Measurements from ENCODE around the gene ITGB2.

ITGB2 gene

DNA sequence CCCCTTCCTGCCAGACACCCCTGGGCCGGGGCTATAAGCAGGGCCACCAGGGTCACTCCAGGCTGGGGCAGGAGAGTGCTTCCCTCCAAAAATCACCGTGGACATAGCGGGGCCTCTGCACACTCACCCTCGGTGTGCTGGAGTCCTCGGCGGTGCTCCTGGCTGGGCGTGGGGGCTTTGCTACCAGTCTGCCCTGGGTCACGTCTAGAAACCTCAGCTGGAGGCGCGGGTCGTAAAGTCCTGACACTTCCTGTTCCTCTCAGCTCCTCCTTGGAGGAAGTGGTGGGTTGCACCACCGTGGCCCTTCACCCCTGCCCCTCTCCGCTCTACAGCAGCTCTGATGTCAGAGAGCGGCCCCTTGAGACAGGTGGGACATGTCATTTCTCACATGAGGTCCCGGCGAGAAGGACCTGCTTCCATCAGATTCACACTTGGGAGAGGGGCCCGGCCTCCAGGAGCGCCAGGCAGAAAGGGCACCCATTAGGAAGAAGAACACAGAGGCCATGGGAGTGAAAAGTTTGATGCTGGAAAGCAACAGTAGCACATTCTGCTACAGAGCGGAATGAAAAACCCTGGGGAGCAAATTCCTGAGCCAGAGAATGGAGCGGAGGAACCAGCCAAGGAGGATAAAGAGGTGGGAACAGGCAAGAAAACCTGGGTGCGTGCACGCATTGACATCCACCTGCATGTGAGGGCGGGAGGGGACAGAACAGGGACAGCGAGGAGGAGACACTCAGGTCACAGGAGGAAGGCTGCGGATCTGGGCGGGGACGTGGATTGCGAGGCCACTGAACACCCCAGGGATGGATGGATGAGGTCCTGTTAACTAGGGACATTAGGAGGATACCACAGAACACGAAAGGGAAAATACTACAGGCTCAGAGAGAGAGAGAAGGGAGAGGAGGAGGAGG lies at the start of gene ITGB2:
Gene ITGB2 (minus strand): TSS at position 206 of the 911 bp plus-strand sequence. CDS start 10,117 bp downstream, outside the sequence.
- DNase-seq, result no peak

DNA sequence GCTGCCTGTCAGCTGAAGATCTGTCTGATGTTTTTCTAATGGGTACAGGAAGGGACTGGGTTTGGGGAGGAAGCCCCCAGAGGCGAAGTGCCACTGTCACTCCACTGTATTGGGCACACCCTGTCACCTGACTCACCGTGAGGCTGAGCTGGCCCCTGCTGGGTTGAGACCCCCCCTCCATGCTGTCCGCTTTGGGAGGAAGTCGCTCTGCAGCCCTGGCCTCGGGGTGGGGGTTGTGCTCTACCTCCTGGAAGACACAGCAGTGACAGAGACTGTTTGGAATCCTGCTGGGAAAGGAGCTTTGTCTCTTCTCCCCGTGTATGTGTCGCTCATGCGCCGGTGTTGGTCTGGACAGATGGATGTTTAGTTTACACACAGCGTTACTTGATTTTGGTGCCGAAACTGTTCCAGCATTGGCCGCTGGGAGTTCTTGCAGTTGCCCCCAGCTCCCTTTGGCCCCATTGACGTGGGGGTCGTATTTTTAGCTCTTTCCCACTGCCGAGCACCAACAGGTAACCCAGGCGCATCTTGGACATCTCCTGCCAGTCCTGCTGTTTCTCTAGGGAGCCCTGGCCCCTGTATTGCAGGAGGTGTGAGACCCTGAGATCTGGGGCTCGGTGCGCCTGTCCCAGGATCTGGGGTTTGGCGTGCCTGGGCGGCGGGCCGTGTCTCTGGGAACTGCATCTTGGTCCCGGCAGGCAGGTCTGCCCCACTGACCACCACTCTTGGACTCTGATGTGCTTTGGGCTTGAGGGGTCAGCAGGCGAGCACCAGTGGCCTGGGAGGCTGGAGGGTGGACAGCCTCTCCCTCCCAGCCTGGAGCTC lies 49.4 kb upstream of the ITGB2 start:
- no peak for DNase-seq

DNA sequence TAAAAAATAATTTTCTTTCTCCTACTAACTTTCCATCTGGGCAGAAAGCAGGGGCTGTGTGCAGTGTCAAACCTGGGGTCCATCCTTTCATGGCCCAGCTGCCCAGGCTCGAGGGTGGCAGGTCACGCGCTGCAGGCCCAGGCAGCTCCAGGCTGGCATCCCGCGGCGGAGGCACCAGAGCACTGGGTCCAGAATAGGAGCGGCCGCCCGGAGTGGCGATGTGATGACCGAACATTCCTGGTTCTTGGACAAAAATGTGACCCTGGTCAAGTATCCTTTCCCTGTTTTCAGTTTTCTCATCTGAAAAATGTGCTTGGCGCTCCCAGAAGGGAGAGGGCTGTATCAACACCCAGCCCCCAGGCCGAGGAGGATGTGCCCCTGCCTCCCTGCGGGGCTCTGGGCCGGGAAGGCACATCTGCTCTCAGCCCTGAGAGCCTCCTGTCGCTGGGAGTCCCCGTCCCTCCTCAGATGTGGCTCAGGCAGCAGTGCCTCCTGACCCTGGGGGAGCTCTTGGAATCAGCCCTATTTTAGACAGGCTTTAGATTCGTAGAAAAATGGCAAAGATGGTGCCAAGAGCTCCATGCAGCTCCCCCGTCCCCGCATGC lies 48.5 kb upstream of the ITGB2 start:
- no peak for DNase-seq

DNA sequence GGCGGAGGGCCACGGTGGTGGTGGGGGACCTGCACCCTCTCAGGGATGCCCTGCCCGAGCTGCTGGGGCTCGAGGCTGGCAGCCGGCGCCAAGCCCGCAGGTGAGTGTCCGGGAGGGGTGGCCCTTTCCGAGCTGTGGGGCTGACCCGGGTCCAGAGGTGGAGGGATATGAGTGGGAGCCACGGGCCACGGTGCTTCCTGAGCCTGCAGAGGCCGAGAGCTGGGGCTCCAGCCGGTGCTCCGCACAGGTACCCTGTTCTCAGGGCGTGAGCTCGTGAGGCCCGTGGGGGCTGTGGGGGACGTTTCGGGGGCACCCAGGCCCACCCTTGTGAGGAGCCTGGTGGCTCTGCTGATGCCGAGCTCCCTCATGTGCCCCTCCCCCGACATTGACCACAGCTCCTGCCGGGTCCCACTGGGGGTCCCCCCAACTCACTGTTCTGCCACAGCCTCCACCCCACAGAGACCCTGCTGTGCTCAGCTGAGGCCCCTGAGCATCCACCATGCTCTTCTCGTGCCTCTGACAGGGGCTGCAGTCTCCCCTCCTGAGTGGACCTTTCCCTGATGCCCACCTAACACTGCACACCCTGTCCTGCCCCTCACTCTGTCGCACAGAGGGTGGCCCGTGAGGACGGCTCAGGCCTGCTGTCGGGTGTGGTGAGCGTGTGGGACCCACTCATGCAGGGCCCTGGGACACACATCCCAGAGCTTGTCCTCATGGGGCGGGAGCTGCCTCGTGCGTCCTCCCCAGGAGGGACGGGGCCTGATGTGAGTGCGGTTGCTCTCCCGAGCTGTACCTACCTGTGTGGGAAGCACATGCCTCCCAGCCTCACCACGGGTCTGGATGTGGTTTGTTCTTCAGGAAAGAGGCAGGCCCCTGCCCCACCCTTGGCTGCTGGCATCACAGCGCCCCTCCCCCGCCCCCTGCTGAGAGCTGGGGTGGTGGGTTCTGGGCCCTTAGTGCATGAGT lies 46.7 kb upstream of the ITGB2 start:
- DNase-seq, result no peak

- peak; percentile 24 for DNase-seq
Measured at GRCh38 chr21:44966135-44967081, 45.7 kb upstream of the ITGB2 start.

- DNase-seq, result no peak
Measured at GRCh38 chr21:44965251-44966022, 44.7 kb upstream of the ITGB2 start.

DNA sequence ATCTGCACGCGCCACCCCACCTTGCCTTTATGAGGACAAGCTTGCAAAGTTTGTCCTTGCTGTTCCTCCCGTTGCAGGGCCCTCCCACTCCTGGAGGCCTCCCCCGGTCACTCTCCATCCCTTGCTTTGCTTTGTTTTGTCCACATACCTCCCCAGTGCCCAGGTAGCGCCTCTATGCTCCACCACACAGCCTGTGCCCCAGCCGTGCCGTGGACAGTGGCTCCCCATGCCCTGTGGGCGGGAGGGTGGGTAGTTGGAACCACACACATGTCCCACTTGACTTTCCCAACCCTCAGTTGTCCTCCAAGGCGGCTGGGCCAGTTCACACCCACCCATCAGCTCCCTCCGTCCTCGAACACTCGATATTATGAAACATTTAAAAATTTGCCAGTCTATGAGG lies 43.7 kb upstream of the ITGB2 start:
- no peak for DNase-seq

- no peak for DNase-seq
Measured at GRCh38 chr21:44962403-44962966, 41.8 kb upstream of the ITGB2 start.

DNA sequence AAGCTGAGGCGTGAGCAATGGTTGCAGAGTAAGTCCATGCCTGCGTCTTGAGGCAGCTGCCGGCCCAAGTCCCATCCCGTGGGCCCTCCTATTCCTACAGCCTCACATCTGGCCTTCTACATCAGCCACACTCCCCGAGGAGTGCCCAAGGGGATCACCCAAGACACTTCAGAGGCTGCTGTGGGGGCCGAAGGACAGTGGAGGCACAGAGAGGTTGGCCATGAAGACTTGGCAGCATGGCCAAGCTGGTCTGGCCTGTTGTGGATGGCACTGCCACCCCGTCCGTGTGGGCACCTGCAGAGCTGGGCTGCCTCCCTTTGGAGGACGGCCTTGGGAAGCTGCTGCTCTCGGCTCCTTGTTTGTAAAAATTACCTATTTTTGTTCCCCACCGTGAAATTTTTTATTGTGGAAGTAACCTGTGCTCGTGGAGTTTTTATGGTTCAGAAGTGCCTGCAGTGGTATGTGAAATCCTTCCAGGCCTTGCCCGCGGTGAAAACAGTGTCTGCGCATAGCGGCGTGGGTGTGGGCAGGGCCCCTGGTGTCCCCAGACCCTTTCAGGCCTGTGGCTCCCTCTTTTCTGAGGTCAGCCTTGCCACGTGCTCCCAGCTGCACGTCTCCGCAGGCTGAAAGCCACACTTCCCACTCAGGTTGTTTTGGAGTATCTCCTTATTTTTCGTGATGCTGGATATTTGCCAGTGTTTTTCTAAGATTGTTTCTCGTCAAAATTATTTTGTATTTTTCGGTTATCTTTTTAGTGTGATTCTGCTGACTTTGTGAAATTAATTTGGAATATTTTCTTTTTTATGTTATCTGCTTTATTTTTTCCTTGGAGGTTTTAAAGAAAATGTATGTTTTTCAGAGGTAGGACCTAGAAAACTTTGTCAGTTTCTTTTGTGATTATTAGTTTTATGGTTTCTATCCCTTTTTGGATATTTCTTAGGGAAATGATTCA lies 39.7 kb upstream of the ITGB2 start:
- DNase-seq, result no peak

GRCh38 chr21:44959376-44960091 lies 38.8 kb upstream of the ITGB2 start:
- DNase-seq, result no peak

DNA sequence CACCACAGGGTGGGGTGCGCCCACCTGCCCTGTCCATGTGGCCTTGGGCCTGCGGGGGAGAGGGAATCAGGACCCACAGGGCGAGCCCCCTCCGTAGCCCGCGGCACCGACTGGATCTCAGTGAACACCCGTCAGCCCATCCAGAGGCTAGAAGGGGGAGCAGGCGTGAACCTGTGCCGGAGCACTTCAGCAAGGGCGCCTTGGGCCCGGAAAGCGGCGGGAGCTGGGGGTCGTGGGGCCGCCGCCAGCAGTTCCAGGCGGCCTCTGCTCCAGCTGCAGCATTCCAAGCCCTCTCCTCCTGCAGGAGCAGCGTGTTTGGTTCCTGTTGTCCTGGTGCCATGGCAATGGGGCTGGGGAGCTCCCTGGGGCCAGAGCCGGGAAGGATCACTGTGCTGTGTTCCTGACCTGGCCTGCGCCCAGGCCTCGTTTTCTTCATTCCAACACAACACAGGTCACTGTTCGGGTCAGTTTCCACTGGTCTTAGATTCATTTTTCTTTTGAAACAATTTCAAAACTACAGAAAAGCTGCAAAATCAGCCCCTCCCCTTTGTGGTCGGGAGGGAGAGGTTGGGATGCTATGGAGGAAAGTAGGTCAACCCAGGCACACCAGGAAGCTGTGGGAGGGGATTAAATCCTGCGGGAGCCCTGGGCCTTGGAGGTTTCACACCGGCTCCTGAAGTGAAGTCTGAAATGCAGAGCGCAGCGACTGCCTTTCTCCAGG lies 37.9 kb upstream of the ITGB2 start:
- peak; percentile 16 for DNase-seq

DNA sequence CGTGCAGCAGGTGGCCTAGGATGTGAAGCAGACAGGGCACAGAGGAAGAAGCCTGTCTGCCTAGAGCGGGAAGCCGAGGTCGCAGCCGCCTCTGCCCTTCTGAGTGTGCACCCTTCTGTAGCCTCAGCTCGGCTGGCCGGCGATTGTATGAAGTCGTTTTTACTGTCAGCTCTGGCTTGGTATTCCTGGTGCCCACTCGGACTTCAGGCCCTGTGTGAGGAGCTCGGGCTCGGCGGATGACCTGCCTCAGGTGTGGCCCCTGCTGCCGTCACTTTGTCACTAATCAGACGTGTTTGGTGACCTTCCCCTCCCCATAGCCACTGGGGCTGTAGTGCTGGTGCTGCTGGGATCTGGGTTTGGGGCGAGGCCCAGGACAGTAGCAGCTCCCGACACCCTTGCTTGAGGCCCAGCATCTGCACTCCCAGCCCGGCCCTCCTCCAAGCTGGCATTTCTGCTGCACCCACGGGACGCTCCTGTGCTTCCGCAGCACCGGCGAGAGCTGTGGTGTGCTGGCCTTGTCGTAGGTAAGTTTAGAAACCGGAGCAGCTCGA lies 37.3 kb upstream of the ITGB2 start:
- no peak for DNase-seq

GRCh38 chr21:44957047-44957831 lies 36.5 kb upstream of the ITGB2 start:
- no peak for DNase-seq

- no peak for DNase-seq
Measured at GRCh38 chr21:44956356-44957046, 35.8 kb upstream of the ITGB2 start.

- no peak for DNase-seq
Measured at GRCh38 chr21:44955798-44956175, 35.1 kb upstream of the ITGB2 start.
